Peyer's patch (tissue), 4 donors: ENCODE data around the gene DAZ2. TPM values are rescaled to one million over a fixed set of nuclear protein-coding genes. Genes with fewer than 3 reads are reported as not detected.
"Not testable (repeated sequence)": the region's sequence is repeated elsewhere in the genome, so short reads cannot be mapped to it uniquely, and the experiment has no call there.

Experiments used
- DNase-seq, 3 donors: peaks; one replicate each; pipeline ENCODE4 v3.0.0-alpha.2; 2017 to 2019
- H3K27ac ChIP-seq, 4 donors: fragments of 200-600 bp; sonication (generic); one replicate each; pipeline ENCODE4 v1.5.1; 2016 to 2019
- H3K27me3 ChIP-seq, 2 donors: fragments of 200-600 bp; sonication (generic); one replicate each; pipeline ENCODE4 v1.5.1; 2019
- H3K36me3 ChIP-seq, 3 donors: fragments of 200-600 bp; sonication (generic); one replicate each; pipeline ENCODE4 v1.5.1; 2016 to 2019
- H3K4me1 ChIP-seq, 4 donors: fragments of 200-600 bp; sonication (generic); one replicate each; pipeline ENCODE4 v1.5.1; 2016 to 2019
- H3K4me3 ChIP-seq, 4 donors: fragments of 200-600 bp; sonication (generic); 1 replicate in 3 of 4; 2 replicates in 1 of 4; pipeline ENCODE4 v1.5.1; 2016 to 2019; ENCODE audit warnings: mild to moderate bottlenecking in 1 of 4
- H3K9me3 ChIP-seq, 4 donors: fragments of 200-600 bp; sonication (generic); one replicate each; pipeline ENCODE4 v1.5.1; 2016 to 2019; ENCODE audit warnings: mild to moderate bottlenecking in 1 of 4
- total RNA-seq, 4 donors: library from RNA; depleted of rRNA; stranded (reverse); fragments of >200 nt; gene quantifications; one replicate each; pipeline ENCODE4 v1.1.0, GENCODE V29; 2016

Gene DAZ2, protein sequence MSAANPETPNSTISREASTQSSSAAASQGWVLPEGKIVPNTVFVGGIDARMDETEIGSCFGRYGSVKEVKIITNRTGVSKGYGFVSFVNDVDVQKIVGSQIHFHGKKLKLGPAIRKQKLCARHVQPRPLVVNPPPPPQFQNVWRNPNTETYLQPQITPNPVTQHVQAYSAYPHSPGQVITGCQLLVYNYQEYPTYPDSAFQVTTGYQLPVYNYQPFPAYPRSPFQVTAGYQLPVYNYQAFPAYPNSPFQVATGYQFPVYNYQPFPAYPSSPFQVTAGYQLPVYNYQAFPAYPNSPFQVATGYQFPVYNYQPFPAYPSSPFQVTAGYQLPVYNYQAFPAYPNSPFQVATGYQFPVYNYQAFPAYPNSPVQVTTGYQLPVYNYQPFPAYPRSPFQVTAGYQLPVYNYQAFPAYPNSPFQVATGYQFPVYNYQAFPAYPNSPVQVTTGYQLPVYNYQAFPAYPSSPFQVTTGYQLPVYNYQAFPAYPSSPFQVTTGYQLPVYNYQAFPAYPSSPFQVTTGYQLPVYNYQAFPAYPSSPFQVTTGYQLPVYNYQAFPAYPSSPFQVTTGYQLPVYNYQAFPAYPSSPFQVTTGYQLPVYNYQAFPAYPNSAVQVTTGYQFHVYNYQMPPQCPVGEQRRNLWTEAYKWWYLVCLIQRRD
- total RNA-seq, result not detected

DNA sequence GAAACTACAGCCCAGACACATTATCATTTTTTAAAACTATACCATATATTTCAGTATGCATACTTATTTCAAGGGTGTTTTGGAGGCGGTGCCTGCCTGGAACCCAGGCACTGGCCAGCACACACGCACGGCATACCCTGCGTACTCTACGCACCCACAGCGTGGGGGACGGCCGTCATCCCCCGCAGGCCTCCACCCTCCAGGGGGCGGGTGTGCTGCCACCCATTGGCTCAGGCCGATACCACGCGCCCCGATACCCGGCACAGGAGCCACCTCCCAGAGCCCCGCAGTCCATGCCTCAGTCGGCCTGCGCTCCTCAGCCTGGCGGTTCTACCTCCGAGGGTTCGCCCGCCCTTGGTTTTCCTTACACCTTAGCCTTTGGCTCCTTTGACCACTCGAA is at the start of gene DAZ2:
TSS of gene DAZ2 (plus strand) at position 301 of the 400 bp plus-strand sequence. CDS start 208 bp downstream, outside the sequence.
- not testable (repeated sequence) for H3K27me3 ChIP-seq, H3K4me3 ChIP-seq, H3K4me1 ChIP-seq, H3K27ac ChIP-seq, DNase-seq, H3K36me3 ChIP-seq, H3K9me3 ChIP-seq

DNA sequence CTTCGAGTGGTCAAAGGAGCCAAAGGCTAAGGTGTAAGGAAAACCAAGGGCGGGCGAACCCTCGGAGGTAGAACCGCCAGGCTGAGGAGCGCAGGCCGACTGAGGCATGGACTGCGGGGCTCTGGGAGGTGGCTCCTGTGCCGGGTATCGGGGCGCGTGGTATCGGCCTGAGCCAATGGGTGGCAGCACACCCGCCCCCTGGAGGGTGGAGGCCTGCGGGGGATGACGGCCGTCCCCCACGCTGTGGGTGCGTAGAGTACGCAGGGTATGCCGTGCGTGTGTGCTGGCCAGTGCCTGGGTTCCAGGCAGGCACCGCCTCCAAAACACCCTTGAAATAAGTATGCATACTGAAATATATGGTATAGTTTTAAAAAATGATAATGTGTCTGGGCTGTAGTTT is 20.4 kb upstream of the DAZ2 start, which contains the start of gene DAZ1:
TSS of gene DAZ1 (minus strand) at position 101 of the 400 bp plus-strand sequence. CDS start 208 bp downstream, outside the sequence.
- not testable (repeated sequence) for H3K9me3 ChIP-seq, H3K4me1 ChIP-seq, H3K4me3 ChIP-seq, H3K27ac ChIP-seq, H3K36me3 ChIP-seq, DNase-seq, H3K27me3 ChIP-seq

DNA sequence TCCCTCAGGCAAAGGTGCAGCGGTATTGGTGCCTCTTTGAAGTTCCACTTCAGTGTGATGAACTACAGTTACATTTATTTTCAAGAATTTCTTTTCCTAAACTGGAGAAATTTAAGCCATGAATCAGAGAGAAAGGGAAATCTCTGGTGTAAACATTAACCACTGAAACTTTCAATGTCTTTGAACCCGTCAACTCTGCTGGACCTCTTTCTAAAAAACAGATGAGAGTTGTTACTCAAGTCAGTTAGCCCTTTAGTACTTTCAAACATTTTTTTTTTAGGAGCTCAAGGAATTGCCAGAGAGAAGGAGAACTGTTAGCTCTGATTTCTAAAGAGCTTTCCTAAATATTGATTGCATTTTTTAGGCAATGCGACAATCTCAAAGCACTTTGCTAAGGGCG is 11.9 kb upstream of the DAZ2 start:
- H3K27ac ChIP-seq, H3K4me3 ChIP-seq, DNase-seq, H3K27me3 ChIP-seq, H3K4me1 ChIP-seq, H3K36me3 ChIP-seq, H3K9me3 ChIP-seq: not testable (repeated sequence)

DNA sequence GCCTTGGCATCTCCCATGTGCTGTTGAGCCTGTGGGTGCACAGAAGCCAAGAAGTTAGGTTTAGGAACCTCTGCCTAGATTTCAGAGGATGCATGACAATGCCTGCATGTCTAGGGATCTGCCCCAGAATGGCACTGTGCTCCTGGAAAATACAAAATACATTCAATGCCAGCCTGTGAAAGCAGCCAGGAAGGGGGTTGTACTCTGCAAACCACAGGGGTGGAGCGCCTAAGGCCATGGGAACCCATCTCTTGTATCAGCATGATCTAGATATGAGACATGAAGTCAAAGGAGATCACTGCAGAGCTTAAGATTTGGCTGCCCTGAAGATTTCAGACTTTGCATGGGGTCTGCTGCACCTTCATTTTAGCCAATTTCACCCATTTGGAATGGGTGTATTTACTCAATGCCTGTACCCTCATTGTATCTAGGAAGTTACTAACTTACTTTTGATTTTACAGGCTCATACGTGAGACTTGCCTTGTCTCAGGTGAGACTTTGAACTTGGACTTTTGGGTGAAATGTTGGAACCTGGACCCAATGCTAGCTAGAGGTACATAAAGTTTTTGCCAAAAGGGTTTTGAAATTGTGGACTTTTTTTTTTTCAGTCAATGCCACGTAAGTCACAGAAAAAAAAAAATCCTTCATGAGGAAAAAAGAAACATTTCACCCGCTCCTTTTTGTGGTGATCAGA is 9.4 kb upstream of the DAZ2 start:
- not testable (repeated sequence) for H3K27me3 ChIP-seq, DNase-seq, H3K36me3 ChIP-seq, H3K4me3 ChIP-seq, H3K27ac ChIP-seq, H3K9me3 ChIP-seq, H3K4me1 ChIP-seq

DNA sequence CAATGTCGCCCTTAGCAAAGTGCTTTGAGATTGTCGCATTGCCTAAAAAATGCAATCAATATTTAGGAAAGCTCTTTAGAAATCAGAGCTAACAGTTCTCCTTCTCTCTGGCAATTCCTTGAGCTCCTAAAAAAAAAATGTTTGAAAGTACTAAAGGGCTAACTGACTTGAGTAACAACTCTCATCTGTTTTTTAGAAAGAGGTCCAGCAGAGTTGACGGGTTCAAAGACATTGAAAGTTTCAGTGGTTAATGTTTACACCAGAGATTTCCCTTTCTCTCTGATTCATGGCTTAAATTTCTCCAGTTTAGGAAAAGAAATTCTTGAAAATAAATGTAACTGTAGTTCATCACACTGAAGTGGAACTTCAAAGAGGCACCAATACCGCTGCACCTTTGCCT is 8.7 kb upstream of the DAZ2 start:
- not testable (repeated sequence) for H3K9me3 ChIP-seq, H3K27me3 ChIP-seq, H3K27ac ChIP-seq, H3K4me3 ChIP-seq, H3K4me1 ChIP-seq, H3K36me3 ChIP-seq, DNase-seq

Other genes starting within 250 kb of the DAZ2 start
- not detected for gene BPY2, start 235.3 kb upstream of the DAZ2 start, total RNA-seq
- gene DAZ1, start 20.5 kb upstream of the DAZ2 start, total RNA-seq, result not detected